Glutamatergic neuron (in vitro differentiated cells): Measurements from ENCODE around the gene EPHB4. TPM values are rescaled to one million over a fixed set of nuclear protein-coding genes. Genes with fewer than 3 reads are reported as not detected.

ENCODE experiments used
- DNase-seq: peaks from one replicate; pipeline ENCODE4 v3.0.0; 2022
- H3K27ac Mint-ChIP-seq: one replicate; pipeline ENCODE4 v1.8.0; 2020; ENCODE audit warnings: mild to moderate bottlenecking, mixed read lengths, inconsistent platforms; ENCODE audit not compliant: unreplicated experiment
- H3K27me3 Mint-ChIP-seq: one replicate; pipeline ENCODE4 v1.8.0; 2020; ENCODE audit warnings: mild to moderate bottlenecking, moderate library complexity, mixed read lengths, inconsistent platforms; ENCODE audit not compliant: unreplicated experiment
- H3K36me3 Mint-ChIP-seq: one replicate; pipeline ENCODE4 v1.8.0; 2020; ENCODE audit warnings: mild to moderate bottlenecking, mixed read lengths, inconsistent platforms; ENCODE audit not compliant: unreplicated experiment
- H3K4me1 Mint-ChIP-seq: one replicate; pipeline ENCODE4 v1.8.0; 2020; ENCODE audit warnings: mild to moderate bottlenecking, low read depth, mixed read lengths, inconsistent platforms; ENCODE audit not compliant: unreplicated experiment
- H3K4me3 Mint-ChIP-seq: one replicate; pipeline ENCODE4 v1.8.0; 2020; ENCODE audit warnings: mild to moderate bottlenecking, mixed read lengths, inconsistent platforms; ENCODE audit not compliant: unreplicated experiment
- H3K9me3 Mint-ChIP-seq: one replicate; pipeline ENCODE4 v1.8.0; 2020; ENCODE audit warnings: mild to moderate bottlenecking, moderate library complexity, mixed read lengths, inconsistent platforms; ENCODE audit not compliant: unreplicated experiment
- total RNA-seq: library from RNA; stranded (reverse); fragmentation: NEBNext Ultra II Directional; extraction: Animal tissue kit (Norgen Biotek cat#: 25700); gene quantifications from one replicate; pipeline ENCODE4 v1.2.1, GENCODE V29; 2021; ENCODE audit not compliant: unreplicated experiment
- TF ChIP-seq, protein P1 (sequence below): fragments of 200-600 bp; sonication (generic); IDR thresholded peaks from one replicate; pipeline ENCODE4 v1.5.0; 2021; ENCODE audit not compliant: partially characterized antibody, unreplicated experiment

EPHB4 gene
- total RNA-seq, 1 donor from 2014 or later: 21.5 TPM

GRCh38 chr7:100854146-100854895, 27.0 kb upstream of the EPHB4 start:
- H3K4me3 Mint-ChIP-seq: no peak overlapping the region
- no peak for DNase-seq
- no peaks in the 10 kb centered on the region for H3K4me1 Mint-ChIP-seq
- H3K9me3 Mint-ChIP-seq: peaks cover 1% of the 10 kb centered on the region
- TF ChIP-seq, protein P1, sequence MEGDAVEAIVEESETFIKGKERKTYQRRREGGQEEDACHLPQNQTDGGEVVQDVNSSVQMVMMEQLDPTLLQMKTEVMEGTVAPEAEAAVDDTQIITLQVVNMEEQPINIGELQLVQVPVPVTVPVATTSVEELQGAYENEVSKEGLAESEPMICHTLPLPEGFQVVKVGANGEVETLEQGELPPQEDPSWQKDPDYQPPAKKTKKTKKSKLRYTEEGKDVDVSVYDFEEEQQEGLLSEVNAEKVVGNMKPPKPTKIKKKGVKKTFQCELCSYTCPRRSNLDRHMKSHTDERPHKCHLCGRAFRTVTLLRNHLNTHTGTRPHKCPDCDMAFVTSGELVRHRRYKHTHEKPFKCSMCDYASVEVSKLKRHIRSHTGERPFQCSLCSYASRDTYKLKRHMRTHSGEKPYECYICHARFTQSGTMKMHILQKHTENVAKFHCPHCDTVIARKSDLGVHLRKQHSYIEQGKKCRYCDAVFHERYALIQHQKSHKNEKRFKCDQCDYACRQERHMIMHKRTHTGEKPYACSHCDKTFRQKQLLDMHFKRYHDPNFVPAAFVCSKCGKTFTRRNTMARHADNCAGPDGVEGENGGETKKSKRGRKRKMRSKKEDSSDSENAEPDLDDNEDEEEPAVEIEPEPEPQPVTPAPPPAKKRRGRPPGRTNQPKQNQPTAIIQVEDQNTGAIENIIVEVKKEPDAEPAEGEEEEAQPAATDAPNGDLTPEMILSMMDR: no peak
- no peaks in the 10 kb centered on the region for H3K36me3 Mint-ChIP-seq
- H3K27me3 Mint-ChIP-seq: peaks cover 4% of the 10 kb centered on the region
- no peak overlapping the region for H3K27ac Mint-ChIP-seq

- peak within 1 kb of the TSS; percentile 28 for H3K27ac Mint-ChIP-seq
- H3K4me1 Mint-ChIP-seq: no peaks in the 10 kb centered on the region
- H3K9me3 Mint-ChIP-seq: peaks cover 1% of the 10 kb centered on the region
- TF ChIP-seq, protein P1: peak; percentile 81
- peaks cover 4% of the 10 kb centered on the region for H3K27me3 Mint-ChIP-seq
- no peaks in the 10 kb centered on the region for H3K36me3 Mint-ChIP-seq
- H3K4me3 Mint-ChIP-seq: peak within 1 kb of the TSS; percentile 92
- peak; percentile 90 for DNase-seq
These were observed 24.9 kb upstream of the EPHB4 start, which contains the start of gene SLC12A9 for GRCh38 chr7:100852048-100852872. TSS of gene SLC12A9 (plus strand) at chr7:100852713. CDS start at chr7:100854198, 1,485 bp downstream.

DNA sequence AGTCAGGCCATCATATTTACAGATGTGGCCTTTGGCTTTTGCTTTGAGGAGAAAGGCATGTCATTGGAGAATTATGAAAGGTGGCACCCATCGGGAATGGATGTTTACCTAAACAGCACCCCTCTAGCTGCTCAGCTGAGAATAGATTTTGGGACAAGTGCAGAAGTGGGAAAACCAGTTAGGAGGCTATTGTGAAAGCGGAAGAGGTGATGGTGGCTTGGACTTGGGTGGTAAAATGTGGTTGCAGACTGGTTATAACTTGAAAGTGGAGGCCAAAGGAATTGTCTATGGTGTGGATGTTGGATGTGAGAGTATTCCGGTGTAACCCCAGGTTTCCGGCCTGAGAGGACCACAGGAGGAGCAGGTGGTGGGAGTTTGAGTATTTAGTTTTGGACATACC, 20.0 kb upstream of the EPHB4 start:
- Mint-ChIP-seq H3K4me1 (peaks cover 3% of the 10 kb centered on the region), H3K9me3 (peaks cover 1% of the 10 kb centered on the region), H3K27ac (no peak overlapping the region), H3K36me3 (no peaks in the 10 kb centered on the region), H3K4me3 (no peak overlapping the region), H3K27me3 (peaks cover 2% of the 10 kb centered on the region)
- DNase-seq: no peak
- TF ChIP-seq, protein P1: no peak

DNA sequence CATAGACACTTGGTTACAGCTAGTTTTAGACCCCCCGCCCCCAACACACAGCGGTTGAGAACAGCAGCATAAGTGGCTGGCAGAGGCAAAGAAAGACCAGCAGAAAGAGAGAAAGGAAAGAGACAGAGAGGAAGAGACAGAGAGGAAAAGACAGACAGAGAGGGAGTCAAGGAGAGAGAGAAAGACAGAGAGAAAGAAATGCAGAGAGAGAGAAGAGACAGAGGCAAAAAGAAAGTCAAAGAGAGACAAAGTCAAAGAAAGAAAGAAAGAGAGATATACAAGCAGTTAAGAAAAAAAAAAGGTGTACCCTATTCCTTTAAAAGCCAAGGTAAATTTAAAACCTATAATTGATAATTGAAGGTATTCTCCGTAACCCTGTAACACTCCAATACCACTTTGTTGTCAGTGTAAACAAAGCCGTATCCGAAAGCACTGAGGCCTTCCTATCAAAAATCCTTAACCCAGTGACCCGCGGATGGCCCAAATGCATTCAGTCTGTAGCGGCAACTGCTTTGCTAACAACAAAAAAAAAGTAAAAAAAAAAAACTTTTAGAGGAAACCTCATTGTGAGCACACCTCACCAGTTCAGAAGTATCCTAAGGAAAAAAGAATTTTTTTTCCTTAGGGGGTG, 13.3 kb upstream of the EPHB4 start:
- Mint-ChIP-seq H3K27ac (no peak overlapping the region), H3K36me3 (no peaks in the 10 kb centered on the region), H3K4me3 (no peak overlapping the region), H3K9me3 (peaks cover 6% of the 10 kb centered on the region), H3K27me3 (peaks cover 4% of the 10 kb centered on the region), H3K4me1 (peaks cover 11% of the 10 kb centered on the region)
- no peak for DNase-seq
- TF ChIP-seq, protein P1: no peak
